ENCODE data around the gene SAMD7.
A peak's percentile ranks its signal among the peaks of the same experiment; 100 is the strongest.

SAMD7 gene

GRCh38 chr3:169914321-169914720 is 2.9 kb downstream of the SAMD7 start:
- DNase-seq, result no peak

GRCh38 chr3:169923189-169923588 is 11.8 kb downstream of the SAMD7 start:
- no peak for DNase-seq

GRCh38 chr3:169923831-169924230 is 12.5 kb downstream of the SAMD7 start:
- DNase-seq, result no peak

- DNase-seq, result peak; percentile 12
These were observed 18.6 kb downstream of the SAMD7 start for GRCh38 chr3:169929830-169930519.

GRCh38 chr3:169930843-169931242 is 19.5 kb downstream of the SAMD7 start:
- no peak for DNase-seq

- no peak for DNase-seq
These were observed 20.6 kb downstream of the SAMD7 start for GRCh38 chr3:169931747-169932520.

- no peak for DNase-seq
These were observed 27.9 kb downstream of the SAMD7 start for GRCh38 chr3:169939320-169939719.

- DNase-seq, result no peak
These were observed 28.4 kb downstream of the SAMD7 start for GRCh38 chr3:169939751-169940150.

GRCh38 chr3:169940470-169941181 is 29.3 kb downstream of the SAMD7 start:
- no peak for DNase-seq

- peak; percentile 46 for DNase-seq
These were observed 33.9 kb downstream of the SAMD7 start for GRCh38 chr3:169945313-169945712.

GRCh38 chr3:169946336-169946735 is 35.0 kb downstream of the SAMD7 start:
- DNase-seq, result no peak

- no peak for DNase-seq
These were observed 37.4 kb downstream of the SAMD7 start for GRCh38 chr3:169948559-169949448.

GRCh38 chr3:169952045-169952444 is 40.7 kb downstream of the SAMD7 start:
- no peak for DNase-seq

- DNase-seq, result no peak
These were observed 42.2 kb downstream of the SAMD7 start for GRCh38 chr3:169953462-169954141.

- no peak for DNase-seq
These were observed 42.9 kb downstream of the SAMD7 start for GRCh38 chr3:169954142-169954756.

- no peak for DNase-seq
These were observed 44.0 kb downstream of the SAMD7 start for GRCh38 chr3:169955406-169955805.

GRCh38 chr3:169964176-169964575 is 52.8 kb downstream of the SAMD7 start:
- no peak for DNase-seq

- peak; percentile 8 for DNase-seq
These were observed 54.4 kb downstream of the SAMD7 start for GRCh38 chr3:169965562-169966427.

- DNase-seq, result peak; percentile 95
These were observed 55.1 kb downstream of the SAMD7 start, which contains the start of gene SEC62 for GRCh38 chr3:169966428-169966950. Gene SEC62 (plus strand): TSS chr3:169966807. CDS start chr3:169966823, 16 bp downstream.
